ENCODE measurements around the gene TTC4. TPM values are rescaled to one million over a fixed set of nuclear protein-coding genes. Genes with fewer than 3 reads are reported as not detected.

Gene TTC4
- total RNA-seq, 2 donors from 2014 or later, result 23.1 to 28.3 TPM

- H3K9me3 Mint-ChIP-seq, result no peaks in the 10 kb centered on the region
- H3K27me3 Mint-ChIP-seq (ENCODE audit: insufficient read depth), result peaks cover 21% of the 10 kb centered on the region
- WGBS, 2 experiments (ENCODE audit: insufficient coverage in 1 of 2, insufficient read length in 1 of 2), result 90 to 100% methylated on average over 3 of the region's 3 CpGs
- H3K27ac ChIP-seq (ENCODE audit: low read depth, low read length), result no peak overlapping the region
- H3K9ac ChIP-seq (ENCODE audit: extremely low read depth, low read length, poor library complexity, severe bottlenecking), result no peak overlapping the region
- no peaks in the 10 kb centered on the region for H3K4me1 Mint-ChIP-seq
- H3K36me3 Mint-ChIP-seq (ENCODE audit: low read depth), result no peaks in the 10 kb centered on the region
- no peak overlapping the region for H3K4me3 Mint-ChIP-seq
- no peaks in the 10 kb centered on the region for H3K4me1 ChIP-seq (ENCODE audit: control insufficient read depth, insufficient read depth, low read length)
- no peak overlapping the region for H3K4me3 ChIP-seq (ENCODE audit: low read length)
- H3K27ac Mint-ChIP-seq, result no peak overlapping the region
- H3K9me3 ChIP-seq (ENCODE audit: control insufficient read depth, low read length), result no peaks in the 10 kb centered on the region
- peaks cover 7% of the 10 kb centered on the region for H3K27me3 ChIP-seq (ENCODE audit: control insufficient read depth, insufficient read depth, low read length, poor library complexity, severe bottlenecking)
- DNase-seq, result no peak
- H3K36me3 ChIP-seq (ENCODE audit: control insufficient read depth, insufficient read depth, low read length), result no peaks in the 10 kb centered on the region
- no peak for TF ChIP-seq CTCF (conservative IDR thresholded peaks at IDR 0.05)
Measured at GRCh38 chr1:54696262-54696661, 19.4 kb upstream of the TTC4 start.

GRCh38 chr1:54697896-54698295, 17.8 kb upstream of the TTC4 start:
- DNase-seq, result no peak
- H3K27me3 Mint-ChIP-seq (ENCODE audit: insufficient read depth), result peaks cover 24% of the 10 kb centered on the region
- Histone ChIP-seq H3K4me1 (ENCODE audit: control insufficient read depth, insufficient read depth, low read length) (no peaks in the 10 kb centered on the region), H3K9ac (ENCODE audit: extremely low read depth, low read length, poor library complexity, severe bottlenecking) (no peak overlapping the region), H3K36me3 (ENCODE audit: control insufficient read depth, insufficient read depth, low read length) (no peaks in the 10 kb centered on the region), H3K4me3 (ENCODE audit: low read length) (no peak overlapping the region), H3K9me3 (ENCODE audit: control insufficient read depth, low read length) (no peaks in the 10 kb centered on the region), H3K27me3 (ENCODE audit: control insufficient read depth, insufficient read depth, low read length, poor library complexity, severe bottlenecking) (peaks cover 17% of the 10 kb centered on the region), H3K27ac (ENCODE audit: low read depth, low read length) (no peak overlapping the region)
- 87 to 100% methylated on average over 1 to 6 of the region's 6 CpGs for WGBS, 2 experiments (ENCODE audit: insufficient coverage in 1 of 2, insufficient read length in 1 of 2)
- no peak overlapping the region for H3K27ac Mint-ChIP-seq
- no peak for TF ChIP-seq CTCF (conservative IDR thresholded peaks at IDR 0.05)
- H3K4me3 Mint-ChIP-seq, result no peak overlapping the region
- no peaks in the 10 kb centered on the region for H3K36me3 Mint-ChIP-seq (ENCODE audit: low read depth)
- no peaks in the 10 kb centered on the region for H3K9me3 Mint-ChIP-seq
- no peaks in the 10 kb centered on the region for H3K4me1 Mint-ChIP-seq

- DNase-seq, result no peak
- Histone ChIP-seq H3K9me3 (ENCODE audit: control insufficient read depth, low read length) (no peaks in the 10 kb centered on the region), H3K27ac (ENCODE audit: low read depth, low read length) (no peak overlapping the region), H3K4me1 (ENCODE audit: control insufficient read depth, insufficient read depth, low read length) (no peaks in the 10 kb centered on the region), H3K4me3 (ENCODE audit: low read length) (no peak overlapping the region), H3K27me3 (ENCODE audit: control insufficient read depth, insufficient read depth, low read length, poor library complexity, severe bottlenecking) (peaks cover 21% of the 10 kb centered on the region), H3K9ac (ENCODE audit: extremely low read depth, low read length, poor library complexity, severe bottlenecking) (no peak overlapping the region), H3K36me3 (ENCODE audit: control insufficient read depth, insufficient read depth, low read length) (no peaks in the 10 kb centered on the region)
- WGBS, 2 experiments (ENCODE audit: insufficient coverage in 1 of 2, insufficient read length in 1 of 2), result 87 to 100% methylated on average over 1 to 7 of the region's 8 CpGs
- no peaks in the 10 kb centered on the region for H3K36me3 Mint-ChIP-seq (ENCODE audit: low read depth)
- no peak overlapping the region for H3K4me3 Mint-ChIP-seq
- no peaks in the 10 kb centered on the region for H3K9me3 Mint-ChIP-seq
- peaks cover 28% of the 10 kb centered on the region for H3K27me3 Mint-ChIP-seq (ENCODE audit: insufficient read depth)
- no peak overlapping the region for H3K27ac Mint-ChIP-seq
- no peak for TF ChIP-seq CTCF (conservative IDR thresholded peaks at IDR 0.05)
- no peaks in the 10 kb centered on the region for H3K4me1 Mint-ChIP-seq
Measured at GRCh38 chr1:54698346-54698745, 17.3 kb upstream of the TTC4 start.

Data from endodermal cell (in vitro differentiated cells).